GM06990 (cell line): Measurements from ENCODE around the gene RNF115.

Experiments
- DNase-seq: peaks from one replicate; pipeline ENCODE4 v3.0.0-alpha.2; 2011; ENCODE audit not compliant: insufficient read length; ENCODE audit errors: extremely low read depth
- H3K27me3 ChIP-seq: replicated peaks from 2 replicates; pipeline ENCODE4 v1.6.0; 2011; ENCODE audit warnings: low read length; ENCODE audit not compliant: control insufficient read depth, insufficient read depth
- H3K36me3 ChIP-seq: 2 replicates; pipeline ENCODE4 v1.5.1; 2011; ENCODE audit warnings: low read length; ENCODE audit not compliant: control insufficient read depth, insufficient read depth
- H3K4me3 ChIP-seq: replicated peaks from 2 replicates; pipeline ENCODE4 v1.5.1; 2011; ENCODE audit warnings: low read depth, mild to moderate bottlenecking, control low read depth, low read length
- CTCF ChIP-seq: IDR thresholded peaks from 2 replicates; pipeline ENCODE4 v1.5.1; 2011; ENCODE audit warnings: low read length, control low read depth, mild to moderate bottlenecking, inconsistent platforms; ENCODE audit not compliant: insufficient read depth, poor library complexity, severe bottlenecking

The RNF115 gene

GRCh38 chr1:145717833-145718232 lies 106.1 kb downstream of the RNF115 start:
- no peaks in the 10 kb centered on the region for H3K27me3 ChIP-seq
- TF ChIP-seq CTCF: no peak
- no peak for DNase-seq
- no peaks in the 10 kb centered on the region for H3K36me3 ChIP-seq
- H3K4me3 ChIP-seq: no peak overlapping the region

- no peak overlapping the region for H3K4me3 ChIP-seq
- DNase-seq: no peak
- TF ChIP-seq CTCF: no peak
- H3K27me3 ChIP-seq: no peaks in the 10 kb centered on the region
- no peaks in the 10 kb centered on the region for H3K36me3 ChIP-seq
Observed at GRCh38 chr1:145716641-145717345, 107.1 kb downstream of the RNF115 start.

- no peak for DNase-seq
- H3K36me3 ChIP-seq: no peaks in the 10 kb centered on the region
- no peak overlapping the region for H3K4me3 ChIP-seq
- H3K27me3 ChIP-seq: no peaks in the 10 kb centered on the region
- no peak for TF ChIP-seq CTCF
Observed at GRCh38 chr1:145714524-145715111, 109.3 kb downstream of the RNF115 start.

GRCh38 chr1:145711213-145711651 lies 112.7 kb downstream of the RNF115 start:
- TF ChIP-seq CTCF: no peak
- Histone ChIP-seq H3K27me3 (no peaks in the 10 kb centered on the region), H3K4me3 (no peak overlapping the region), H3K36me3 (no peaks in the 10 kb centered on the region)
- no peak for DNase-seq

GRCh38 chr1:145710291-145711027 lies 113.4 kb downstream of the RNF115 start:
- no peaks in the 10 kb centered on the region for H3K27me3 ChIP-seq
- H3K4me3 ChIP-seq: no peak overlapping the region
- H3K36me3 ChIP-seq: no peaks in the 10 kb centered on the region
- no peak for TF ChIP-seq CTCF
- DNase-seq: no peak
